MM.1S (cell line): Measurements from ENCODE around the gene CMTM8.

Experiments used
- DNase-seq: peaks from one replicate; pipeline ENCODE4 v3.0.0-alpha.2; 2015
- H2AFZ ChIP-seq: fragments of 300-600 bp; sonication (generic); 2 replicates; pipeline ENCODE4 v1.6.0; 2016; ENCODE audit warnings: antibody characterized with exemption, low read length
- H3F3A ChIP-seq: fragments of 300-600 bp; sonication (generic); 2 replicates; pipeline ENCODE4 v1.6.1; 2016; ENCODE audit warnings: mild to moderate bottlenecking, antibody characterized with exemption, low read length, moderate library complexity, mixed read lengths; ENCODE audit not compliant: insufficient read depth
- H3K27ac ChIP-seq: fragments of 300-600 bp; sonication (generic); 2 replicates; pipeline ENCODE4 v1.5.1; 2016; ENCODE audit warnings: mild to moderate bottlenecking, low read length
- H3K27me3 ChIP-seq: fragments of 300-600 bp; sonication (generic); replicated peaks from 2 replicates; pipeline ENCODE4 v1.6.0; 2016; ENCODE audit warnings: low read length; ENCODE audit not compliant: insufficient read depth
- H3K36me3 ChIP-seq: fragments of 300-600 bp; sonication (generic); replicated peaks from 2 replicates; pipeline ENCODE4 v1.6.1; 2016; ENCODE audit warnings: mild to moderate bottlenecking, low read length, mixed read lengths; ENCODE audit not compliant: insufficient read depth
- H3K4me1 ChIP-seq: fragments of 300-600 bp; sonication (generic); 2 replicates; pipeline ENCODE4 v1.6.1; 2016; ENCODE audit warnings: low read length, mixed read lengths
- H3K4me2 ChIP-seq: fragments of 300-600 bp; sonication (generic); 2 replicates; pipeline ENCODE4 v1.6.0; 2016; ENCODE audit warnings: low read depth, low read length
- H3K4me3 ChIP-seq: fragments of 300-600 bp; sonication (generic); 2 replicates; pipeline ENCODE4 v1.5.1; 2016; ENCODE audit warnings: low read length, mixed read lengths
- H3K79me2 ChIP-seq: fragments of 300-600 bp; sonication (generic); 2 replicates; pipeline ENCODE4 v1.6.1; 2016; ENCODE audit warnings: mixed run types, low read length, mixed read lengths
- H3K9ac ChIP-seq: fragments of 300-600 bp; sonication (generic); 2 replicates; pipeline ENCODE4 v1.6.1; 2016; ENCODE audit warnings: low read length, mixed read lengths
- H3K9me2 ChIP-seq: fragments of 300-600 bp; sonication (generic); replicated peaks from 2 replicates; pipeline ENCODE4 v1.6.1; 2016; ENCODE audit warnings: mild to moderate bottlenecking, low read length, mixed read lengths; ENCODE audit not compliant: insufficient read depth
- H3K9me3 ChIP-seq: fragments of 300-600 bp; sonication (generic); replicated peaks from 2 replicates; pipeline ENCODE4 v1.6.1; 2016; ENCODE audit warnings: mild to moderate bottlenecking, low read length, mixed read lengths; ENCODE audit not compliant: insufficient read depth
- H4K20me1 ChIP-seq: fragments of 300-600 bp; sonication (generic); 2 replicates; pipeline ENCODE4 v1.6.1; 2016; ENCODE audit warnings: mild to moderate bottlenecking, low read length, moderate library complexity, mixed read lengths; ENCODE audit not compliant: insufficient read depth
- EZH2 ChIP-seq: fragments of 300-600 bp; sonication (generic); optimal IDR thresholded peaks from 2 replicates; pipeline ENCODE3; 2017; ENCODE audit warnings: low read depth, mild to moderate bottlenecking, antibody characterized with exemption, low read length, mixed read lengths
- EZH2phosphoT487 ChIP-seq: fragments of 300-600 bp; sonication (generic); IDR thresholded peaks from 2 replicates; pipeline ENCODE4 v1.6.1; 2018; ENCODE audit warnings: antibody characterized with exemption, low read length
- TF ChIP-seq, protein P1 (sequence below): fragments of 300-600 bp; sonication (generic); IDR thresholded peaks from 2 replicates; pipeline ENCODE4 v1.5.1; 2016; ENCODE audit warnings: antibody characterized with exemption, low read length, mixed read lengths

CMTM8 gene

DNA sequence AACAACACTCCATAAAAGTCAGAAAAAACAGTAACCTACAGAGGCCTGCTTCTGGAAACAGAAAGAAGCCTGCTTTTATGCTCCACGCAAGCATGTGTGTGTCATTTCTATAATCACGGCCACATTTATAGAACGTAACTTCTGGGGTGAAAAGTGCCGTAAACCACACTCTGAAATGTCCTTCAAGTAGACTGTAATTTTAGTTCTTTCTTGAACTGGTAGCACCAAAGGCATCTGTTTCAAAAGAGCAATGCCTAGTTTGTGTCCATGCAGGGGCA is 133.7 kb downstream of the CMTM8 start:
- no peak for DNase-seq

DNA sequence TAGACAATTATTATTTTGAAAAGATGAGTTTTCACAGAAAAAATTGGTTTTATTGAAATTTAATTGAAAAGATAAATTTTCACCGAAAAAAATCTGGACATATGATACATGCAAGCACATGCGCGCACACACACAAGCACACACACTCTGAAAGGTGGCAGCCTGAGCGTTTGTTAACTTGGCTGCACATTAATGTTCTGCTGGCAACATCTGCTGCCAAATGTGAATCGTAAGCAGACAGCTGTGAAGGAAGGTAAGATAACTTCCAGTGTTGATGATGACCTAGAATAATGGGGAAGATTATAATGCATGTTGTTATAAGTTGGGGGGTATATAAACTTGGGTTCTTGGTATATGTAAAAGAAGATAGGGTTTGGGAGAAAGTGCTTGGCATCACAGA is 134.8 kb downstream of the CMTM8 start:
- DNase-seq = no peak
- TF ChIP-seq EZH2phosphoT487 = no peak
- TF ChIP-seq, protein P1, sequence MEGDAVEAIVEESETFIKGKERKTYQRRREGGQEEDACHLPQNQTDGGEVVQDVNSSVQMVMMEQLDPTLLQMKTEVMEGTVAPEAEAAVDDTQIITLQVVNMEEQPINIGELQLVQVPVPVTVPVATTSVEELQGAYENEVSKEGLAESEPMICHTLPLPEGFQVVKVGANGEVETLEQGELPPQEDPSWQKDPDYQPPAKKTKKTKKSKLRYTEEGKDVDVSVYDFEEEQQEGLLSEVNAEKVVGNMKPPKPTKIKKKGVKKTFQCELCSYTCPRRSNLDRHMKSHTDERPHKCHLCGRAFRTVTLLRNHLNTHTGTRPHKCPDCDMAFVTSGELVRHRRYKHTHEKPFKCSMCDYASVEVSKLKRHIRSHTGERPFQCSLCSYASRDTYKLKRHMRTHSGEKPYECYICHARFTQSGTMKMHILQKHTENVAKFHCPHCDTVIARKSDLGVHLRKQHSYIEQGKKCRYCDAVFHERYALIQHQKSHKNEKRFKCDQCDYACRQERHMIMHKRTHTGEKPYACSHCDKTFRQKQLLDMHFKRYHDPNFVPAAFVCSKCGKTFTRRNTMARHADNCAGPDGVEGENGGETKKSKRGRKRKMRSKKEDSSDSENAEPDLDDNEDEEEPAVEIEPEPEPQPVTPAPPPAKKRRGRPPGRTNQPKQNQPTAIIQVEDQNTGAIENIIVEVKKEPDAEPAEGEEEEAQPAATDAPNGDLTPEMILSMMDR = no peak
- TF ChIP-seq EZH2 = no peak
- H3K4me2 ChIP-seq = no peak overlapping the region

More for the DNA sequence above, 133.7 kb downstream of the CMTM8 start:
- Histone ChIP-seq H3K9me2 (no peaks in the 10 kb centered on the region), H3K79me2 (no peaks in the 10 kb centered on the region), H4K20me1 (no peaks in the 10 kb centered on the region), H3K4me2 (no peak overlapping the region), H3K4me1 (peaks cover 8% of the 10 kb centered on the region), H3K9me3 (no peaks in the 10 kb centered on the region), H3K36me3 (no peaks in the 10 kb centered on the region), H2AFZ (no peak overlapping the region), H3K27ac (no peak overlapping the region), H3K27me3 (no peaks in the 10 kb centered on the region), H3F3A (no peaks in the 10 kb centered on the region), H3K9ac (no peak overlapping the region), H3K4me3 (no peak overlapping the region)
- TF ChIP-seq EZH2 (no peak), EZH2phosphoT487 (no peak)
- TF ChIP-seq, protein P1 = no peak

DNA sequence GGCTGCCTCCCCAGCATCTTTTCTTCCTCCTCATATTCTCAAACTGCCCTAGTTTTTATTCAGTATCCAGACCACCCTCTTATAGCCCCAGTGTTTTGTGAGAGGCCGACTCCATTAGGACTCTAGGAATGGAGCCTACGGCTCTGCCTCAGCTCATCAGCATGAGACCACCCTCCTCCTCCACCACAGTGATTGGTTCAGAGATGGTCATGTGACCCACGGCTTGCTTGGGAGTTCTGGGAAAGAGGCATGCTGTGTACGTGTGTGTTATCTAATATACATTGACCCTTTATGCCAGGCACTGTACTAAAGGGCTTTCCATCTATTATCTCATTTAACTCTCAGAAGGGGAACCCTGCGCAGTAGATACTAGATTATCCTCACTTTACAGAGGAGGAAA is 135.4 kb downstream of the CMTM8 start:
- Histone ChIP-seq H3K36me3 (no peaks in the 10 kb centered on the region), H3K79me2 (no peaks in the 10 kb centered on the region), H3K4me1 (no peaks in the 10 kb centered on the region), H3K27me3 (no peaks in the 10 kb centered on the region), H4K20me1 (no peaks in the 10 kb centered on the region), H3K27ac (no peak overlapping the region), H3K9me3 (no peaks in the 10 kb centered on the region), H2AFZ (no peak overlapping the region), H3F3A (no peaks in the 10 kb centered on the region), H3K4me2 (no peak overlapping the region), H3K9me2 (no peaks in the 10 kb centered on the region), H3K9ac (no peak overlapping the region), H3K4me3 (no peak overlapping the region)
- TF ChIP-seq EZH2 = no peak
- no peak for TF ChIP-seq EZH2phosphoT487
- TF ChIP-seq, protein P1 = no peak
- DNase-seq = no peak

More for the DNA sequence above, 134.8 kb downstream of the CMTM8 start:
- Histone ChIP-seq H3K9ac (no peak overlapping the region), H3K9me3 (no peaks in the 10 kb centered on the region), H3K79me2 (no peaks in the 10 kb centered on the region), H2AFZ (no peak overlapping the region), H3K27ac (no peak overlapping the region), H3K9me2 (no peaks in the 10 kb centered on the region), H3K27me3 (no peaks in the 10 kb centered on the region), H4K20me1 (no peaks in the 10 kb centered on the region), H3K4me1 (no peaks in the 10 kb centered on the region), H3K36me3 (no peaks in the 10 kb centered on the region), H3F3A (no peaks in the 10 kb centered on the region), H3K4me3 (no peak overlapping the region)
